Measurements from ENCODE around the gene IFRD1. TPM values are rescaled to one million over a fixed set of nuclear protein-coding genes. Genes with fewer than 3 reads are reported as not detected.

IFRD1 gene
- total RNA-seq, 4 donors from 2014 or later = 36.9 to 51.5 (median 48.0) TPM

- no peak for TF ChIP-seq EP300 (IDR thresholded peaks at IDR 0.05)
- peak in 1 of 2 donors; percentile 29 for TF ChIP-seq POLR2AphosphoS5 (IDR thresholded peaks at IDR 0.05)
- peak; percentile 66 to 69 (median 67) for TF ChIP-seq CTCF (IDR thresholded peaks at IDR 0.05)
- TF ChIP-seq POLR2A (IDR thresholded peaks at IDR 0.05; ENCODE audit: low read depth) = no peak
- peaks cover 0 to 5% (median 0%) of the 10 kb centered on the region in 4 donors for H3K4me1 ChIP-seq
- DNase-seq (ENCODE audit: extremely low spot score) = peak; percentile 92
- WGBS = 39% methylated on average over 6 of the region's 6 CpGs
- H3K4me3 ChIP-seq = no peak overlapping the region
- no peaks in the 10 kb centered on the region for H3K9me3 ChIP-seq
- H3K27me3 ChIP-seq = no peaks in the 10 kb centered on the region
- intact Hi-C loops (cut with DNase I) = loop anchor here (5.0 kb wide), 2 partner anchors 84 to 754 kb away; no protein-coding TSS in a partner anchor
- H3K36me3 ChIP-seq = no peaks in the 10 kb centered on the region
- no peak overlapping the region for H3K27ac ChIP-seq (replicated peaks in 1 of 4)
Measured at GRCh38 chr7:112495810-112496462, 45.7 kb downstream of the IFRD1 start.

- no peaks in the 10 kb centered on the region for H3K27me3 ChIP-seq
- H3K4me3 ChIP-seq = no peak overlapping the region
- no peak overlapping the region for H3K27ac ChIP-seq (replicated peaks in 1 of 4)
- WGBS = 45% methylated on average over 2 of the region's 2 CpGs
- intact Hi-C loops (cut with DNase I) = loop anchor here (5.0 kb wide), 2 partner anchors 85 to 755 kb away; no protein-coding TSS in a partner anchor
- no peak for TF ChIP-seq EP300 (IDR thresholded peaks at IDR 0.05)
- TF ChIP-seq POLR2AphosphoS5 (IDR thresholded peaks at IDR 0.05) = no peak
- no peak for TF ChIP-seq POLR2A (IDR thresholded peaks at IDR 0.05; ENCODE audit: low read depth)
- no peak for TF ChIP-seq CTCF (IDR thresholded peaks at IDR 0.05)
- H3K36me3 ChIP-seq = no peaks in the 10 kb centered on the region
- no peaks in the 10 kb centered on the region for H3K9me3 ChIP-seq
- H3K4me1 ChIP-seq = peaks cover 0 to 5% (median 2%) of the 10 kb centered on the region in 4 donors
- DNase-seq (ENCODE audit: extremely low spot score) = peak; percentile 39
Measured at GRCh38 chr7:112497481-112497880, 47.2 kb downstream of the IFRD1 start.

GRCh38 chr7:112500619-112501018 lies 50.4 kb downstream of the IFRD1 start:
- TF ChIP-seq CTCF (IDR thresholded peaks at IDR 0.05) (no peak), POLR2A (IDR thresholded peaks at IDR 0.05; ENCODE audit: low read depth) (no peak), EP300 (IDR thresholded peaks at IDR 0.05) (no peak)
- no peak for DNase-seq (ENCODE audit: extremely low spot score)
- no peaks in the 10 kb centered on the region for H3K9me3 ChIP-seq
- intact Hi-C loops (cut with DNase I) = no loop called here
- H3K36me3 ChIP-seq = no peaks in the 10 kb centered on the region
- peaks cover 0 to 19% (median 1%) of the 10 kb centered on the region in 4 donors for H3K4me1 ChIP-seq
- no peaks in the 10 kb centered on the region for H3K27me3 ChIP-seq
- no peak overlapping the region for H3K4me3 ChIP-seq
- no peak overlapping the region for H3K27ac ChIP-seq (replicated peaks in 1 of 4)
- 89% methylated on average over 3 of the region's 3 CpGs for WGBS

GRCh38 chr7:112501801-112502503 lies 51.7 kb downstream of the IFRD1 start:
- intact Hi-C loops (cut with DNase I) = no loop called here
- DNase-seq (ENCODE audit: extremely low spot score) = no peak
- Histone ChIP-seq H3K27me3 (no peaks in the 10 kb centered on the region), H3K27ac (replicated peaks in 1 of 4) (no peak overlapping the region), H3K4me1 (peaks cover 0 to 19% (median 0%) of the 10 kb centered on the region in 4 donors), H3K9me3 (no peaks in the 10 kb centered on the region), H3K36me3 (no peaks in the 10 kb centered on the region), H3K4me3 (no peak overlapping the region)
- TF ChIP-seq POLR2A (IDR thresholded peaks at IDR 0.05; ENCODE audit: low read depth) = no peak
- no peak for TF ChIP-seq CTCF (IDR thresholded peaks at IDR 0.05)
- WGBS = 85% methylated on average over 7 of the region's 7 CpGs
